Fibroblast of villous mesenchyme (primary cell): ENCODE measurements around the gene TNFAIP8L3. TPM values are rescaled to one million over a fixed set of nuclear protein-coding genes. Genes with fewer than 3 reads are reported as not detected.
"Not testable (repeated sequence)": the region's sequence is repeated elsewhere in the genome, so short reads cannot be mapped to it uniquely, and the experiment has no call there.

Experiments used
- DNase-seq: peaks from one replicate; pipeline ENCODE4 v3.0.0-alpha.2; 2010; ENCODE audit warnings: low read depth
- H3K4me3 ChIP-seq: 2 replicates; pipeline ENCODE4 v1.5.1; 2011; ENCODE audit warnings: low read depth, mild to moderate bottlenecking, low read length
- CTCF ChIP-seq: IDR thresholded peaks from 2 replicates; pipeline ENCODE4 v1.5.1; 2012; ENCODE audit warnings: low read depth, mild to moderate bottlenecking, low read length; ENCODE audit not compliant: insufficient read depth
- total RNA-seq: library from RNA; depleted of rRNA; stranded (reverse); fragments of >200 nt; gene quantifications from 2 replicates; pipeline ENCODE4 v1.2.3, GENCODE V29; 2012

The TNFAIP8L3 gene
- total RNA-seq, 1 donor = 0.43 TPM

GRCh38 chr15:51128701-51129100 is 34.0 kb upstream of the TNFAIP8L3 start:
- H3K4me3 ChIP-seq = no peak overlapping the region
- no peak for TF ChIP-seq CTCF
- DNase-seq = no peak

GRCh38 chr15:51126842-51127241 is 32.1 kb upstream of the TNFAIP8L3 start:
- DNase-seq = no peak
- no peak for TF ChIP-seq CTCF
- no peak overlapping the region for H3K4me3 ChIP-seq

- DNase-seq, H3K4me3 ChIP-seq: not testable (repeated sequence)
Observed at GRCh38 chr15:51123002-51123401, 28.3 kb upstream of the TNFAIP8L3 start.

GRCh38 chr15:51121631-51122225 is 27.0 kb upstream of the TNFAIP8L3 start:
- H3K4me3 ChIP-seq = no peak overlapping the region
- no peak for DNase-seq

GRCh38 chr15:51121118-51121517 is 26.4 kb upstream of the TNFAIP8L3 start:
- no peak for TF ChIP-seq CTCF
- peak; percentile 78 for DNase-seq
- H3K4me3 ChIP-seq = no peak overlapping the region

More at GRCh38 chr15:51121631-51122225, 27.0 kb upstream of the TNFAIP8L3 start:
- TF ChIP-seq CTCF = no peak

GRCh38 chr15:51119120-51119519 is 24.4 kb upstream of the TNFAIP8L3 start:
- no peak for DNase-seq
- H3K4me3 ChIP-seq = no peak overlapping the region
- no peak for TF ChIP-seq CTCF

- TF ChIP-seq CTCF = no peak
- H3K4me3 ChIP-seq = no peak overlapping the region
- no peak for DNase-seq
Observed at GRCh38 chr15:51117270-51117669, 22.6 kb upstream of the TNFAIP8L3 start.
